Effector memory CD4-positive, alpha-beta T cell (primary cell): ENCODE results near the gene GTF3C1.

Experiments
- DNase-seq, 3 donors: peaks; one replicate each; pipeline ENCODE4 v3.0.0-alpha.2; 2020
- H3K27ac ChIP-seq: 2 replicates; pipeline ENCODE4 v1.7.0; 2013; ENCODE audit warnings: mild to moderate bottlenecking, low read length, moderate library complexity; ENCODE audit not compliant: insufficient read depth, poor library complexity, severe bottlenecking
- H3K27me3 ChIP-seq: replicated peaks from 2 replicates; pipeline ENCODE4 v1.7.0; 2013; ENCODE audit warnings: mild to moderate bottlenecking, low read length; ENCODE audit not compliant: insufficient read depth, control insufficient read depth, poor library complexity, severe bottlenecking
- H3K36me3 ChIP-seq: 2 replicates; pipeline ENCODE4 v1.7.0; 2013; ENCODE audit warnings: mild to moderate bottlenecking, low read length, moderate library complexity; ENCODE audit not compliant: control insufficient read depth, insufficient read depth
- H3K4me1 ChIP-seq: 2 replicates; pipeline ENCODE4 v1.7.0; 2013; ENCODE audit warnings: low read length, mild to moderate bottlenecking; ENCODE audit not compliant: control insufficient read depth, insufficient read depth, poor library complexity, severe bottlenecking
- H3K4me3 ChIP-seq: 2 replicates; pipeline ENCODE4 v1.7.0; 2013; ENCODE audit warnings: low read length, low read depth, mild to moderate bottlenecking; ENCODE audit not compliant: insufficient read depth, poor library complexity, severe bottlenecking
- H3K9me3 ChIP-seq: 2 replicates; pipeline ENCODE4 v1.7.0; 2013; ENCODE audit warnings: mild to moderate bottlenecking, low read length, moderate library complexity; ENCODE audit not compliant: control insufficient read depth

GTF3C1 gene

GRCh38 chr16:27450196-27450549 is 99.5 kb downstream of the GTF3C1 start:
- Histone ChIP-seq H3K9me3 (no peaks in the 10 kb centered on the region), H3K27me3 (no peaks in the 10 kb centered on the region), H3K27ac (peak overlapping the region; percentile 57), H3K4me3 (no peak overlapping the region), H3K36me3 (peaks cover 27% of the 10 kb centered on the region), H3K4me1 (peaks cover 47% of the 10 kb centered on the region)
- DNase-seq = no peak

GRCh38 chr16:27449434-27450195 is 100.1 kb downstream of the GTF3C1 start:
- Histone ChIP-seq H3K4me3 (no peak overlapping the region), H3K4me1 (peaks cover 47% of the 10 kb centered on the region), H3K27ac (peak overlapping the region; percentile 59)

GRCh38 chr16:27448532-27449433 is 100.9 kb downstream of the GTF3C1 start:
- Histone ChIP-seq H3K4me3 (no peak overlapping the region), H3K27ac (peak overlapping the region; percentile 59), H3K27me3 (no peaks in the 10 kb centered on the region), H3K9me3 (peaks cover 8% of the 10 kb centered on the region), H3K36me3 (peaks cover 41% of the 10 kb centered on the region), H3K4me1 (peaks cover 47% of the 10 kb centered on the region)
- no peak for DNase-seq

More at GRCh38 chr16:27449434-27450195, 100.1 kb downstream of the GTF3C1 start:
- H3K36me3 ChIP-seq = peaks cover 33% of the 10 kb centered on the region
- H3K9me3 ChIP-seq = peaks cover 5% of the 10 kb centered on the region
- DNase-seq = peak; percentile 59 to 86 (median 83)
- no peaks in the 10 kb centered on the region for H3K27me3 ChIP-seq

GRCh38 chr16:27447301-27447700 is 102.4 kb downstream of the GTF3C1 start:
- no peaks in the 10 kb centered on the region for H3K27me3 ChIP-seq
- H3K4me1 ChIP-seq = peaks cover 47% of the 10 kb centered on the region
- H3K9me3 ChIP-seq = peaks cover 8% of the 10 kb centered on the region
- no peak for DNase-seq
- H3K27ac ChIP-seq = peak overlapping the region; percentile 58
- peaks cover 54% of the 10 kb centered on the region for H3K36me3 ChIP-seq
- no peak overlapping the region for H3K4me3 ChIP-seq

- peak; percentile 68 to 84 (median 82) for DNase-seq
- peaks cover 8% of the 10 kb centered on the region for H3K9me3 ChIP-seq
- H3K27ac ChIP-seq = peak overlapping the region; percentile 58
- peaks cover 47% of the 10 kb centered on the region for H3K4me1 ChIP-seq
- no peaks in the 10 kb centered on the region for H3K27me3 ChIP-seq
- no peak overlapping the region for H3K4me3 ChIP-seq
- H3K36me3 ChIP-seq = peaks cover 55% of the 10 kb centered on the region
Observed at GRCh38 chr16:27446721-27447120, 103.0 kb downstream of the GTF3C1 start.

GRCh38 chr16:27445502-27446175 is 104.1 kb downstream of the GTF3C1 start:
- Histone ChIP-seq H3K4me1 (peaks cover 41% of the 10 kb centered on the region), H3K36me3 (peaks cover 65% of the 10 kb centered on the region)

GRCh38 chr16:27444470-27444869 is 105.2 kb downstream of the GTF3C1 start:
- H3K4me3 ChIP-seq = no peak overlapping the region
- peaks cover 73% of the 10 kb centered on the region for H3K36me3 ChIP-seq
- no peaks in the 10 kb centered on the region for H3K27me3 ChIP-seq
- no peak overlapping the region for H3K27ac ChIP-seq
- no peak for DNase-seq
- peaks cover 8% of the 10 kb centered on the region for H3K9me3 ChIP-seq
- peaks cover 29% of the 10 kb centered on the region for H3K4me1 ChIP-seq

More at GRCh38 chr16:27445502-27446175, 104.1 kb downstream of the GTF3C1 start:
- Histone ChIP-seq H3K27ac (peak overlapping the region; percentile 34), H3K9me3 (peaks cover 8% of the 10 kb centered on the region), H3K27me3 (no peaks in the 10 kb centered on the region), H3K4me3 (no peak overlapping the region)
- DNase-seq = no peak

GRCh38 chr16:27444015-27444414 is 105.7 kb downstream of the GTF3C1 start:
- no peak for DNase-seq
- peaks cover 75% of the 10 kb centered on the region for H3K36me3 ChIP-seq

GRCh38 chr16:27441998-27442397 is 107.7 kb downstream of the GTF3C1 start:
- peaks cover 16% of the 10 kb centered on the region for H3K4me1 ChIP-seq
- H3K27me3 ChIP-seq = no peaks in the 10 kb centered on the region
- no peak overlapping the region for H3K27ac ChIP-seq
- no peak overlapping the region for H3K4me3 ChIP-seq
- no peak for DNase-seq
- H3K9me3 ChIP-seq = peaks cover 8% of the 10 kb centered on the region
- peaks cover 81% of the 10 kb centered on the region for H3K36me3 ChIP-seq

More at GRCh38 chr16:27444015-27444414, 105.7 kb downstream of the GTF3C1 start:
- Histone ChIP-seq H3K27me3 (no peaks in the 10 kb centered on the region), H3K4me3 (no peak overlapping the region), H3K27ac (no peak overlapping the region), H3K4me1 (peaks cover 25% of the 10 kb centered on the region), H3K9me3 (peaks cover 8% of the 10 kb centered on the region)
